Measurements from ENCODE around the gene JPH3. TPM values are rescaled to one million over a fixed set of nuclear protein-coding genes. Genes with fewer than 3 reads are reported as not detected.
A peak's percentile ranks its signal among the peaks of the same experiment; 100 is the strongest.

The JPH3 gene
- polyA plus RNA-seq, 6 donors from 2014 or later = not detected

- H3K27me3 Mint-ChIP-seq = no peaks in the 10 kb centered on the region
- no peaks in the 10 kb centered on the region for H3K9me3 Mint-ChIP-seq
- H3K36me3 Mint-ChIP-seq = peaks cover 11 to 27% of the 10 kb centered on the region in 2 donors
- peaks cover 5 to 6% (median 6%) of the 10 kb centered on the region in 3 donors for H3K4me1 Mint-ChIP-seq
- no peak overlapping the region for H3K4me3 Mint-ChIP-seq
- DNase-seq (no peak), ATAC-seq (ENCODE audit: low read depth in 2 of 2) (no peak)
- peak overlapping the region in 1 of 6 donors; percentile 27 for H3K27ac Mint-ChIP-seq
Observed at GRCh38 chr16:87740909-87741424, 138.7 kb downstream of the JPH3 start.

DNA sequence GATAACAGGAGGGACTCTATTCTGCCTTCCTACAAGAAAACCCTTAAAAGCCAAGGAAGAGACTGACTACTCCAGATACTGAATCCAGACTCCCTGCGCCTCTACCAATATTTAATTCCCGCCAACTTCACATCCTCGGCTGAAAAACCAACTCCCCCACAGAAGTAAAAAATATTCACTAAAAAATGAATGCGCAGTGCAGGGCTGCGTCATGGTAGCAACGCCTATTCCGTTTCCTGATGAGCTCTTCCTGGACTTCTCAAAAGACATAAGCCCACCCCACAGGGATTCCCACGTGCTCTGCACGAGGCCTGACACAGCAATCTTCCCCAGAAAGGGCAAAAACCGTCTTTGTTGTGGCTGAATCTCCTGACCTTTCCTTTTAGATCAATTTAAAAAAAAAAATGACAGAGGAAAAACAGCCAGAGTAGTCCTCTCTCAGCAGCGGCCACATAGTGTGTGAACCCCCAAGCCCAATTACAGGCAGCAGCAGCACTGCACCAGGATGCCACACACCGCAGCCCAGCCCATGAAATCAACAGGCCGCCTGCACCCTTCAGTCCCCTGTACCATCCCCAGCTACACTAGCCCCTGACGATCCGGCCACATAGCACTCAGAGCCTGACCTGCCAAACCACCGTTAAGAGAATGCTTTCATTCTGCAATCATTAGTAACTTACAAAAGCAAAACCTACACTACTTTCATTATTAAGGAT is 139.6 kb downstream of the JPH3 start:
- ATAC-seq (ENCODE audit: low read depth in 2 of 2) (no peak), DNase-seq (no peak)
- no peak overlapping the region for H3K4me3 Mint-ChIP-seq
- H3K27me3 Mint-ChIP-seq = no peaks in the 10 kb centered on the region
- peaks cover 11 to 33% of the 10 kb centered on the region in 2 donors for H3K36me3 Mint-ChIP-seq
- peaks cover 6 to 9% (median 6%) of the 10 kb centered on the region in 3 donors for H3K4me1 Mint-ChIP-seq
- H3K9me3 Mint-ChIP-seq = no peaks in the 10 kb centered on the region
- peak overlapping the region in 3 of 6 donors; percentile 36 to 81 (median 47) for H3K27ac Mint-ChIP-seq

- no peak for DNase-seq
- ATAC-seq (ENCODE audit: low read depth in 2 of 2) = no peak
- H3K4me1 Mint-ChIP-seq = peaks cover 6 to 9% (median 6%) of the 10 kb centered on the region in 3 donors
- H3K27ac Mint-ChIP-seq = no peak overlapping the region
- H3K36me3 Mint-ChIP-seq = peaks cover 11 to 33% of the 10 kb centered on the region in 2 donors
- H3K27me3 Mint-ChIP-seq = no peaks in the 10 kb centered on the region
- no peaks in the 10 kb centered on the region for H3K9me3 Mint-ChIP-seq
- no peak overlapping the region for H3K4me3 Mint-ChIP-seq
Observed at GRCh38 chr16:87742781-87743490, 140.6 kb downstream of the JPH3 start.

GRCh38 chr16:87744750-87745514 is 142.6 kb downstream of the JPH3 start:
- DNase-seq = no peak
- no peaks in the 10 kb centered on the region for H3K27me3 Mint-ChIP-seq
- H3K4me3 Mint-ChIP-seq = no peak overlapping the region
- H3K9me3 Mint-ChIP-seq = no peaks in the 10 kb centered on the region
- peaks cover 16 to 33% of the 10 kb centered on the region in 2 donors for H3K36me3 Mint-ChIP-seq
- peaks cover 6 to 9% (median 6%) of the 10 kb centered on the region in 3 donors for H3K4me1 Mint-ChIP-seq
- ATAC-seq (ENCODE audit: low read depth in 2 of 2) = no peak
- H3K27ac Mint-ChIP-seq = peak overlapping the region in 1 of 6 donors; percentile 23

GRCh38 chr16:87746178-87746577 is 143.9 kb downstream of the JPH3 start:
- H3K4me1 Mint-ChIP-seq = peaks cover 0 to 6% (median 5%) of the 10 kb centered on the region in 3 donors
- DNase-seq (no peak), ATAC-seq (ENCODE audit: low read depth in 2 of 2) (no peak)
- H3K9me3 Mint-ChIP-seq = no peaks in the 10 kb centered on the region
- no peak overlapping the region for H3K4me3 Mint-ChIP-seq
- no peaks in the 10 kb centered on the region for H3K27me3 Mint-ChIP-seq
- H3K36me3 Mint-ChIP-seq = peaks cover 16 to 25% of the 10 kb centered on the region in 2 donors
- peak overlapping the region in 1 of 6 donors; percentile 23 for H3K27ac Mint-ChIP-seq

Other genes starting within 250 kb of the JPH3 start
- 10 to 100 TPM in 5 of 6 donors, 1 to 10 TPM in 1; 7.5 to 23.9 (median 15.1) TPM for gene FBXO31, start 218.7 kb upstream of the JPH3 start, polyA plus RNA-seq (ENCODE audit: low read depth in 6 of 6)
- gene MAP1LC3B, start 210.2 kb upstream of the JPH3 start, polyA plus RNA-seq (ENCODE audit: low read depth in 6 of 6) = 100 to 1,000 TPM; 142 to 196 (median 164) TPM
- under 1 TPM in 5 of 6 donors, not detected in 1; 0.03 to 0.31 (median 0.20) TPM for gene ZCCHC14, start 109.5 kb upstream of the JPH3 start, polyA plus RNA-seq (ENCODE audit: low read depth in 6 of 6)
- 10 to 100 TPM; 15.9 to 25.5 (median 20.0) TPM for gene KLHDC4, start 163.5 kb downstream of the JPH3 start, polyA plus RNA-seq (ENCODE audit: low read depth in 6 of 6)

Measured in naive B cell (primary cell).